ENCODE data around the gene ALDH3A1.

Gene ALDH3A1

GRCh38 chr17:19725486-19725885 lies 22.6 kb downstream of the ALDH3A1 start:
- H3K27ac ChIP-seq: no peak overlapping the region
- H3K4me2 ChIP-seq: no peak overlapping the region
- no peak for TF ChIP-seq Cebpa-rat (IDR thresholded peaks at IDR 0.05)

GRCh38 chr17:19724501-19725420 lies 23.3 kb downstream of the ALDH3A1 start:
- no peak overlapping the region for H3K4me2 ChIP-seq
- H3K27ac ChIP-seq: no peak overlapping the region
- no peak for TF ChIP-seq Cebpa-rat (IDR thresholded peaks at IDR 0.05)
- H3K9me3 ChIP-seq (replicated peaks in 1 of 11): no peaks in the 10 kb centered on the region
- H3K27me3 ChIP-seq: no peaks in the 10 kb centered on the region
- no peak overlapping the region for H3K9ac ChIP-seq
- no peaks in the 10 kb centered on the region for H4K20me1 ChIP-seq
- H3K4me1 ChIP-seq: peaks cover 0 to 15% (median 3%) of the 10 kb centered on the region in 10 experiments; a peak in 6 of 20 replicates
- H3K4me3 ChIP-seq: no peak overlapping the region
- no peaks in the 10 kb centered on the region for H3K36me3 ChIP-seq

More at GRCh38 chr17:19725486-19725885, 22.6 kb downstream of the ALDH3A1 start:
- Histone ChIP-seq H4K20me1 (no peaks in the 10 kb centered on the region), H3K27me3 (no peaks in the 10 kb centered on the region), H3K4me1 (peaks cover 0 to 13% (median 2%) of the 10 kb centered on the region in 10 experiments; a peak in 6 of 20 replicates), H3K4me3 (no peak overlapping the region), H3K36me3 (no peaks in the 10 kb centered on the region), H3K9ac (no peak overlapping the region), H3K9me3 (replicated peaks in 1 of 11) (no peaks in the 10 kb centered on the region)

- Histone ChIP-seq H3K4me1 (peaks cover 0 to 15% (median 3%) of the 10 kb centered on the region in 10 experiments; a peak in 6 of 20 replicates), H4K20me1 (no peaks in the 10 kb centered on the region), H3K27ac (no peak overlapping the region), H3K9me3 (replicated peaks in 1 of 11) (no peaks in the 10 kb centered on the region), H3K4me2 (no peak overlapping the region), H3K4me3 (no peak overlapping the region), H3K36me3 (no peaks in the 10 kb centered on the region), H3K9ac (no peak overlapping the region), H3K27me3 (no peaks in the 10 kb centered on the region)
- no peak for TF ChIP-seq Cebpa-rat (IDR thresholded peaks at IDR 0.05)
Observed at GRCh38 chr17:19723964-19724363, 24.1 kb downstream of the ALDH3A1 start.

- no peaks in the 10 kb centered on the region for H4K20me1 ChIP-seq
- TF ChIP-seq Cebpa-rat (IDR thresholded peaks at IDR 0.05): no peak
- no peak overlapping the region for H3K4me3 ChIP-seq
- no peaks in the 10 kb centered on the region for H3K9me3 ChIP-seq (replicated peaks in 1 of 11)
- no peak overlapping the region for H3K9ac ChIP-seq
- no peaks in the 10 kb centered on the region for H3K27me3 ChIP-seq
- H3K4me1 ChIP-seq: peaks cover 0 to 8% (median 0%) of the 10 kb centered on the region in 10 experiments; a peak in 5 of 20 replicates
- no peak overlapping the region for H3K27ac ChIP-seq
- peak overlapping the region in 1 of 11 experiments; percentile 15; a peak in 2 of 22 replicates for H3K4me2 ChIP-seq
- H3K36me3 ChIP-seq: no peaks in the 10 kb centered on the region
Observed at GRCh38 chr17:19720631-19721426, 27.3 kb downstream of the ALDH3A1 start.

GRCh38 chr17:19720210-19720475 lies 28.0 kb downstream of the ALDH3A1 start:
- TF ChIP-seq Cebpa-rat (IDR thresholded peaks at IDR 0.05): no peak
- no peaks in the 10 kb centered on the region for H3K36me3 ChIP-seq
- no peak overlapping the region for H3K4me2 ChIP-seq
- no peak overlapping the region for H3K4me3 ChIP-seq
- no peak overlapping the region for H3K27ac ChIP-seq
- H3K4me1 ChIP-seq: peaks cover 0 to 8% (median 0%) of the 10 kb centered on the region in 10 experiments; a peak in 5 of 20 replicates
- H4K20me1 ChIP-seq: no peaks in the 10 kb centered on the region
- no peaks in the 10 kb centered on the region for H3K9me3 ChIP-seq (replicated peaks in 1 of 11)
- H3K27me3 ChIP-seq: no peaks in the 10 kb centered on the region
- no peak overlapping the region for H3K9ac ChIP-seq

- H3K36me3 ChIP-seq: no peaks in the 10 kb centered on the region
- no peak overlapping the region for H3K9ac ChIP-seq
- H4K20me1 ChIP-seq: 0 out of 22 replicates have a peak, but pooled peaks cover 0 to 4% (median 0%) of the 10 kb centered on the region in 11 experiments
- H3K9me3 ChIP-seq (replicated peaks in 1 of 11): no peaks in the 10 kb centered on the region
- H3K27ac ChIP-seq: no peak overlapping the region
- TF ChIP-seq Cebpa-rat (IDR thresholded peaks at IDR 0.05): no peak
- peaks cover 0 to 8% (median 0%) of the 10 kb centered on the region in 10 experiments; a peak in 5 of 20 replicates for H3K4me1 ChIP-seq
- no peak overlapping the region for H3K4me3 ChIP-seq
- no peaks in the 10 kb centered on the region for H3K27me3 ChIP-seq
- no peak overlapping the region for H3K4me2 ChIP-seq
Observed at GRCh38 chr17:19719355-19720209, 28.5 kb downstream of the ALDH3A1 start.

GRCh38 chr17:19718613-19719354 lies 29.3 kb downstream of the ALDH3A1 start:
- Histone ChIP-seq H3K36me3 (no peaks in the 10 kb centered on the region), H3K27ac (no peak overlapping the region), H3K4me2 (no peak overlapping the region), H3K4me3 (no peak overlapping the region), H3K9me3 (replicated peaks in 1 of 11) (no peaks in the 10 kb centered on the region), H3K4me1 (peaks cover 0 to 8% (median 0%) of the 10 kb centered on the region in 10 experiments; a peak in 5 of 20 replicates), H3K27me3 (no peaks in the 10 kb centered on the region), H3K9ac (no peak overlapping the region), H4K20me1 (0 out of 22 replicates have a peak, but pooled peaks cover 0 to 10% (median 0%) of the 10 kb centered on the region in 11 experiments)
- no peak for TF ChIP-seq Cebpa-rat (IDR thresholded peaks at IDR 0.05)

- no peaks in the 10 kb centered on the region for H3K9me3 ChIP-seq (replicated peaks in 1 of 11)
- no peak overlapping the region for H3K27ac ChIP-seq
- H3K27me3 ChIP-seq: no peaks in the 10 kb centered on the region
- TF ChIP-seq Cebpa-rat (IDR thresholded peaks at IDR 0.05): no peak
- no peak overlapping the region for H3K4me3 ChIP-seq
- no peak overlapping the region for H3K9ac ChIP-seq
- 0 out of 22 replicates have a peak, but pooled peaks cover 0 to 13% (median 0%) of the 10 kb centered on the region in 11 experiments for H4K20me1 ChIP-seq
- H3K36me3 ChIP-seq: no peaks in the 10 kb centered on the region
- H3K4me1 ChIP-seq: peaks cover 0 to 8% (median 0%) of the 10 kb centered on the region in 10 experiments; a peak in 5 of 20 replicates
- H3K4me2 ChIP-seq: no peak overlapping the region
Observed at GRCh38 chr17:19718041-19718612, 30.0 kb downstream of the ALDH3A1 start.
